NCI-H1930 (cell line): ENCODE measurements around the gene LTBP1.
"Not testable (repeated sequence)": the region's sequence is repeated elsewhere in the genome, so short reads cannot be mapped to it uniquely, and the experiment has no call there.

ENCODE experiments used
- DNase-seq, 2 experiments: peaks; one replicate each; lab custom pipeline; 2025; lab: John Stamatoyannopoulos, UW

The LTBP1 gene

GRCh38 chr2:33430077-33430476 lies 483.3 kb downstream of the LTBP1 start:
- DNase-seq = no peak

DNA sequence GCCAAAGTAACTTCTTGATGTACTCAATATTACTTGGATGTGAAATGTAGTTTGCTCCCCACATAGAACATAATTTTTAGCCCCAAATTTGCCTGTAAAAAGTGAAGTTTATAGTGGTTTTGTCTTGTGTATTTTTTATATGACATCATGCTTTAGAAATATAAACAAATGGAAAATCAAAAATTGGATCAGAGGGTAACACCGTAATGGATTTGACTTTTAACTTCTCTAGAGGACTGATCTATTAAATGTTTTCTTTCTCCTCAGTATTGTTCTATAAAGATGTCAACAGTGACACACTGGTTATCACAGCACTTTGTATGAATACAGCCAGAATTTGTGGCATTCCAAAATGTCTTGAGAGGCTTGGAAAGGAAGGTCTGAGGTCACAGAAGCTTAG lies 484.1 kb downstream of the LTBP1 start:
- DNase-seq = no peak

DNA sequence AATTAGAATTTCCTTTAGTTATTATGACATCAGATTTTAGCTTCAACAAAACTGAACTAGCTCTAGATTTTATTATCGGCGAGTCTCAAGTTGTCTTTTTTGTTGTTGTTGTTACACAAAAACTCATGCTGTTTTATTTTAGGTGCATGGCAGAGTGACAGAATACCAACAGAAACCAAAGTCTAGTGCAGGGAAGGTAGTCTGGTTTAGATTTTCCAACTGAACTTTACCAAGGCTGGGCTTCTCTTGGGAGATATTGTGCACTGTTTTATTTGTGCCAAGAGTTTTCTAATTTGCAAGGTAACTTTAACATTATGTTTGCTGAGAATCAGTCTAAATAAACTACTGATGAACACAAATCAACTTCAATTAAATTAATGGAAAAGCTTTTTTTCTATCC lies 486.1 kb downstream of the LTBP1 start:
- DNase-seq = no peak

DNA sequence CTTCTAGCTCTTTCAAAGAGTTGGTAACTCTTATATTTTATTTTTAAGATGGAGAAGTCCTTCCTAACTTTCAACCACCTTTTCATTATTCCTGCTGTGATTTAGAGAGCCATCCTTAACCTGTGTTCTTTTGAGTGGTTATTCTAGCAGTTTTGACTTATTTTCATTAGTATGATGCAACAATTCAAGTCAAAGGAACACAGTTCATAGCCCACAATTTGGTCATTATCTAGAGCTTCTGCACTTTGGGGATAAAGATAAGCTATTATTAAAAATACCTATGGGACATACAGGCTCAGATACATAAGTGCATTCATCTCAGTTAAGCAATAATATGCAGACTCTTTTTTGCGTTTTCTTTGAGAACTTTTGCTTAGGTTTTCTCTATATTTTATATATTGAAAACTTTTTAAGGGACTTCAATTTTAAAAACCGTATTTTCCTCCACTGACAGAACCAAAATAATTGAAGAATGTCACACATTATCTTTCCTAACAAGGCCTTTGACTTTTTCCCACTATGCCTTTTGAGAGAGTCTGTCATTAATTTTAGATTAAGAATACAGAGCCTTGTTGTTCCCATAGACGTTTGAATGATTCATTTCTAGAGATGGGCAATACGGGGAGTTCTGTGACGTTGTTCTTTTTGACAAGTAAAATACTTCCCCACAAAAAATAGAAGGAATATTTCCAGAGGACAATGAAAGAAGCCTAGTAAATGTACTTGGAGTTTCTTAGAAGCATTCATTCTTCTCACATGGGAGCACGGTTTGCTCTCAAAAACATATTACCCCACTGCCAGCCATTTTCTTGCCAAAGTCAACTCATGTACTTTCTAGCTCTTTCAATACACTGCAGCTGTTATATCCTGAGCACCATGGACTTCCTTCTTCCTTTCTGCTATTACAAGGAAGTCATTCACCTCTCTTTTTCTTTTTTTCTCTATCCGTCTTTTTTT lies 486.8 kb downstream of the LTBP1 start:
- DNase-seq = no peak

DNA sequence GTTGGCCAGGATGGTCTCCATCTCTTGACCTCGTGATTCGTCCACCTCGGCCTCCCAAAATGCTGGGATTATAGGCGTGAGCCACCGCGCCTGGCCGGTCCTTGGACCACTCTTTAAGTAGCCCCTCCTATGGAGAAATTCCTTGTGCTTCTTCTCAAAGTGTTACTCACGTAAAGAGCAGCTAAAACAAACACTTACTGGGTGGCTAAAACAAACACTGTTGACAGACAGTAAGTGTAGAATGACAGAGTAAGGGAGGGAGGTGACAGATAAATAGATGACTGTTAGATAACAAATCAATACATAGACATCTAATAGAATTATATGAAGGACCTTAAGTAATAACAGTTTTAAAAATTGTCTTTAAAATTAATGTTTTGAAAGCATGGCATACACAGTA lies 488.8 kb downstream of the LTBP1 start:
- no peak for DNase-seq

DNA sequence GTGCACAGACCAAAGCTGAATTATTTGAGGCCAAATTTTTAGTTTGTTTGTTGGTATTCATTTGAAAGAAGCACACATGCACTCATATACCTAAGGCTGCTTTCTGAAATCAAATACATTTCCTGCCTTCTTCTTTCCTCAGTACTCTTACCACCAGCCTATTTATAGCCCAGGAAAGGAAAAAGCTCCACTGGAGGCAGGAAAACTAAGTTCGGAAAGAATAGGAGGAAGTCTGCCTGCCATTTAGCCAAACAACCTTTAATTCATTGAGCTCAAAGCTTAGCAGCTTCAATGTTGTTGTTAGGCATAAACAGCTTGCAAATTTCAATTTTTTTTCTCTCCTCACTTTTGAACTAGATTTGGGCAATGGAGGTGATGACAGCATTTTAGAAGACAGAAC lies 489.3 kb downstream of the LTBP1 start:
- no peak for DNase-seq

DNA sequence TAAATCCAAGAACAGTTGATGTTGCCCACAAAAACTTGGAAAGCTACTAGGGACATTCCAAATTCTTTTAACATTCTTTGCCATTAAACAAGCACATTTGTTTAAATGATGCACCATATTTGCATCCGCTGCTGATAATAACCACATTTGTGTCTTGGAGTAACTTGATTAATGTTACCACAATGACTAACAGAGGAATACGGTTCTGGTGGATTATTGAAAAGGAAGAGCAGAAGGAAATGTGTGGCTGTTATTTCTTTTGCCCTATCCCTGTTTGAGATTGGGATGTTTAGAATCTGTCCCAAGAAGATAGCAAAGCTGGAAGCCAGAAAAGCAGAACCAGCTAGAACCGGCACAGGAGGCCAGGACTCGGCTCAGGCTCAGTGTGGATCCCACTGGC lies 490.5 kb downstream of the LTBP1 start:
- no peak for DNase-seq

DNA sequence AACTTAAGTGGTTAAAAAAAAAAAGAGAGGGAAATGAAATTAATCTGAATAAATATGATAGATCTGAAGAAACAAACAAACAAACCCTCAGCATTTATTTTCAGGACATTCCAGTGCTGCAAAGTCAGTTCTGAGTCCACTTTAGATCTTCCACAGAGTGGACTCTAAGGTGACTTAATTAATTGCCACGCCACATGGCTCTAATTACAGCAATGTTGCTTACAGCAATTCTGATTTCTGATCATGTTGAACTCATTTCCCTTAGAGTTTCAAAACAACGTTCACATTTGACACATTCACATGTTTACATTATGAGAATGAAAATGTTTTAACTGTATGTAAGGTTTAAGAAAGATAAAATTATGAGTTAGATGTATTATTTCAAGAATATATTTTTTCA lies 491.1 kb downstream of the LTBP1 start:
- no peak for DNase-seq

- peak; percentile 35 to 51 for DNase-seq
These were observed 494.6 kb downstream of the LTBP1 start for GRCh38 chr2:33441235-33441810.

DNA sequence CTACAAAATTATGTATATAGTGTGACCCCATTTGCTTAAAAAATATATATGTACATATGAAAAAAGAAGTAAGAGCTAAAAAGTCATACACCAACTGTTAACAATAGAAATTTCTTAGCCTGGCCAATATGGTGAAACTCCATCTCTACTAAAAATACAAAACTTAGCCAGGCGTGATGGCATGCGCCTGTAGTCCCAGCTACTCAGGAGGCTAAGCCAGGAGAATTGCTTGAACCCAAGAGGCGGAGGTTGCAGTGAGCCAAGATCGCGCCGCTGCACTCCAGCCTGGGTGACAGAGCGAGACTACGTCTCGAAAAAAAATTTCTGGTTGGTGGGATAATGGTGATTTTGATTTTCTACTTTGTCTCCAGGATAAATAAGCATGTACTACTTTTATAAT lies 495.3 kb downstream of the LTBP1 start:
- not testable (repeated sequence) for DNase-seq

DNA sequence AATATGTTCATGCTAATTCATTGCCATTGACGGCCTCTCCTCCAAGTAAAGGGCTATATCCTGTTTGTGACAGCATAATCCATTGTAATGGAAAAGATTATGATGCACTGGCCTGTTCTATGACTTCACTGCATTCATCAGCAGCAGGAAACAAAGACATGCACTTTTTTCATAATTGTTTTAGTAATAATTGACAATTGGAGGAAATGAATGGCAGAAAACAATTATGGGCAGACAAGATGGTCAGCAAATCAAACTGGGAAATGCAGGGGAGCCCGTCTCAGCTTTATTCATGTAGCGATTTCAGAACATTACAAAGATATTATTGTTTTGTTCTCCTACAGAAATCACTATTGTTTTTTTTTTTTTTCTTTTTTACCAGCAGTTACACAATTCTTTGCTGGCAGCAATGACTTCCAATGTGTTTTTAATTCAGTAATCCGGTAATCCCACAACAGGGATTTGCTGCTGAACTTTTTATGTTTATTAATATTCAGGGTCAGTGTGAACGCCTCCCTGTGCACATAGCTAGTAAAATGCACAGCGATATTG lies 495.9 kb downstream of the LTBP1 start:
- DNase-seq = no peak

DNA sequence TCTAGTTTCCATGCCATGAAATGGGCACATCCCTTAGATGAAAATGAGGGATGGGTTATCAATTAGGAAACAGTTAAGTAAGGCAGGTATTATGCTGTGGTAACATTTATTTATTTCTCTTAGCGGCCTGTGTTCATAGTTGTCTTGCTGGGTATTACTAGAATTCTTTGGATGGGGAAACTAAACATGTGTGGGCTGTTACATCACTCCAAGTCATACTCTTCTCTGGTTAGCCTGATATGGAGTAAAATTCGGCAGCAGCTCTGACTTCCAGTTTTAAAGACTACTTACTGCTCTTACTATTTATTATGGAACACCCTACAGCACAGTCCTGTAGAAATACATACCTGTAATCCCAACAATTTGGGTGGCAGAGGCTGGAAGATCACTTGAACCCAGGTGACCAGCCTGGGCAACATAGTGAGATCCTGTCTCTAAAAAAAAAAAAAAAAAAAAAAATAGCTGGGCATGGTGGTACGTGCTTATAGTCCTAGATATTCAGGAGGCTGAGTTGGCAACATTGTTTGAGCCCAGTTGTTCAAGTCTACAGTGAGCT lies 496.6 kb downstream of the LTBP1 start:
- DNase-seq = no peak

DNA sequence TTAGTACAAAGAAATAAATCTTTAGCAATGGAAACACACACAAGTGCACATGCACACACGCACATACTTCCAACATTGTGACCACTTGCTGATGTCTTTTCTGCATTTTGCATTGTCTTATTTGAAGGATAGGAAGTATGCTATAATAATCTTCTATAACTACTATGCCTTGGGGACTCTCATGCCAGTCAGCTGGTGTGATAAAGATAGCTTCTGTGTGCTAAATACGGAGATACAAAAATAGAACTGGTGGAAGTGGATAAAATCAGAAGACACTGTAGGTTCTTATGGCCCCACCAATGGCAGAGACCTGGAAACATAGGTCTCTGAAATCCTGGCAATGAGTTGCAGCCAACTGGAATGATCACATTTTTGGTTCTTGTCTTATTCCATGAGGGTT lies 498.2 kb downstream of the LTBP1 start:
- DNase-seq = no peak

DNA sequence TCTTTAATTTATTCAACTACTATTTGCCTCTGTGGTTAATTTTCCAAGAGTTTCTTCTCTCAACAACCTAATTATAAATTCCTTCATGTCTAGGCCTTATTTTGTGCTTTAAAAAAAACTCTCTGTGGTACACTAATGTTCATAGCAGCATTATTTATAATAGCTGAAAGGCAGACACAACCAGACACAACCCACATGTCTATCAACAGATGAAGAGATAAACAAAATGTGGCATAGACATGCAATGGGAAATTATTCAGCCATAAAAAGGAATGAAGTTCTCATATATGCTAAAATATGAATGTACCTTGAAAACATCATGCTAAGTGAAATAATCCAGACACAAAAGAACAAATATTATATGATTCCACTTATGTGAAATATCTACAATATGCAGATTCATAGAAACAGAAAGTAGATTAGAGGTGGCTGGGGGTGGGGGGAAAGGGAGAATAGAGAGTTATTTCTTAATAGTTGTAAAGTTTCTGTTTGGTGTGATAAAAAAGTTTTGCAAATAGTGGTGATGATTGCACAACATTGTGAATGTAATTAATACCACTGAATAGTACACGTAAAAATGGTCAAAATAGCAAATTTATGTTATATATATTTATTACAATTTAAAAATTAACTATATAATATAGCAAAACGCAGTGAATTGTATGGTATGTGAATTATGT lies 501.6 kb downstream of the LTBP1 start:
- no peak for DNase-seq
